Activated naive CD8-positive, alpha-beta T cell treated with anti-CD3 and anti-CD28 coated beads for 36 hours (primary cell): ENCODE measurements around the gene SUPT16H. TPM values are rescaled to one million over a fixed set of nuclear protein-coding genes. Genes with fewer than 3 reads are reported as not detected.
A peak's percentile ranks its signal among the peaks of the same experiment; 100 is the strongest.

Source experiments
- DNase-seq: peaks from one replicate; pipeline ENCODE4 v3.0.0; 2021
- H3K27ac Mint-ChIP-seq: one replicate; pipeline ENCODE4 v1.8.0; 2022; ENCODE audit warnings: mild to moderate bottlenecking, moderate library complexity, mixed read lengths
- H3K27me3 Mint-ChIP-seq: one replicate; pipeline ENCODE4 v1.8.0; 2022; ENCODE audit warnings: mild to moderate bottlenecking, mixed read lengths
- H3K36me3 Mint-ChIP-seq: one replicate; pipeline ENCODE4 v1.8.0; 2021; ENCODE audit warnings: mild to moderate bottlenecking, mixed read lengths
- H3K4me1 Mint-ChIP-seq: one replicate; pipeline ENCODE4 v1.8.0; 2021; ENCODE audit warnings: mixed read lengths
- H3K4me3 Mint-ChIP-seq: one replicate; pipeline ENCODE4 v1.8.0; 2022; ENCODE audit warnings: mild to moderate bottlenecking, moderate library complexity, mixed read lengths
- H3K9me3 Mint-ChIP-seq: one replicate; pipeline ENCODE4 v1.8.0; 2022; ENCODE audit warnings: mixed read lengths
- total RNA-seq, 2 experiments: library from RNA; stranded (reverse); gene quantifications; one replicate each; pipeline ENCODE4 v1.2.3, GENCODE V29; 2021

SUPT16H gene
- 100 to 1,000 TPM; 218 to 221 TPM for total RNA-seq

DNA sequence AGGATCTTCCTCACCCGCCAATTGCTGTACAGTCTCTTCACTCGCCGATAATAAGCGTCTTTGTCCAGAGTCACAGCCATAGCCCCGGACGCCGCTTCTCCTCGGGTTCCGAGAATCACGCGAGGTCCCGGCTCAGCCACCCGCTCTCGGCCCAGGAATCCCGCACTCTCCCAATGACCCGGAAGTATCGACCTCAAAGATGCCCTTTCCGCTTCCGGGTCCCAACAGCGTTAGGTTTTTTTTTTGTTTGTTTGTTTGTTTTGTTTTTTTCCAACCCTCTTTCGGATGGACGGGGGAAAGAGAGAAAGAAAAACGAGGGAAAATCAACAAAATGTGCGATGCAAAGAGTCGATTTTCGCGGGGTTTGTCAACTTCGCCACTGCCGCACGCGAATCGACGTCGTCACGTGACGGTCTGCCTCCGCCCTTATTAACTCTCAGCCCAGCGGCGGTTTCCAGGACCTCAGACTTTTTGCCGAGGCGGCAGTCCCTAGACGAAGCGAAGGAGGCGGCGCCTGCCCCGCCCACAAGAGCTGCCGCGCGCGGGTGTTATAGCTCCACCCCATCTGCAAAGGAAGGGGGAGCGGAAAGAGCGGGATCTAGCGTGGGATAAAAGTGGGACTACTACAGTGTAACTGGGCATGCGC, at the start of gene SUPT16H:
Gene SUPT16H, minus strand, starts transcription at position 172 of the 646 bp plus-strand sequence. Its CDS starts 92 bp downstream, at position 80.
- no peaks in the 10 kb centered on the region for H3K9me3 Mint-ChIP-seq
- peak within 1 kb of the TSS; percentile 99 for H3K4me3 Mint-ChIP-seq
- peak; percentile 96 for DNase-seq
- peaks cover 38% of the 10 kb centered on the region for H3K4me1 Mint-ChIP-seq
- H3K27me3 Mint-ChIP-seq, result no peaks in the 10 kb centered on the region
- H3K27ac Mint-ChIP-seq, result peak within 1 kb of the TSS; percentile 99
- H3K36me3 Mint-ChIP-seq, result peaks cover 38% of the 10 kb centered on the region

DNA sequence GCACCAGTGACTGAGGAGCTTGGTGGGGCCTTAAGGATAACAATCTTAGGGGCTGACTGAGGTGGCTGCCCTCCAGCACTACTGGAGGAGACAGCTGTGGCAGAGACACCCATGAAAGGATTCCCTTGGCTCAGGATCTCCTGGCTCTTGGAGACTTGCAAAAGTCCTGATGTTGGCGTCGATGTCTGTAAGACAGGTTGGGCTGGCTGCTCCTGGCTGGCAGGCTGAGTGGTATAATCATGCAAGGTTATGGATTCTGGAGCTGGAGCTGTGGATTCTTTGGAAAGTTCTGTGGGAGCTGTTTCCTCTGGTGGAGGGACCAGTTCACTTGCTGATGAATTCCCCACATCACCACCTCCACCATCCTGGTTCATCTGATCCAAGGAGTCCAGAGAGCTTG, 47.3 kb upstream of the SUPT16H start:
- H3K4me1 Mint-ChIP-seq, result peaks cover 32% of the 10 kb centered on the region
- no peak overlapping the region for H3K27ac Mint-ChIP-seq
- no peak for DNase-seq
- H3K27me3 Mint-ChIP-seq, result no peaks in the 10 kb centered on the region
- peaks cover 27% of the 10 kb centered on the region for H3K36me3 Mint-ChIP-seq
- no peaks in the 10 kb centered on the region for H3K9me3 Mint-ChIP-seq
- H3K4me3 Mint-ChIP-seq, result no peak overlapping the region

DNA sequence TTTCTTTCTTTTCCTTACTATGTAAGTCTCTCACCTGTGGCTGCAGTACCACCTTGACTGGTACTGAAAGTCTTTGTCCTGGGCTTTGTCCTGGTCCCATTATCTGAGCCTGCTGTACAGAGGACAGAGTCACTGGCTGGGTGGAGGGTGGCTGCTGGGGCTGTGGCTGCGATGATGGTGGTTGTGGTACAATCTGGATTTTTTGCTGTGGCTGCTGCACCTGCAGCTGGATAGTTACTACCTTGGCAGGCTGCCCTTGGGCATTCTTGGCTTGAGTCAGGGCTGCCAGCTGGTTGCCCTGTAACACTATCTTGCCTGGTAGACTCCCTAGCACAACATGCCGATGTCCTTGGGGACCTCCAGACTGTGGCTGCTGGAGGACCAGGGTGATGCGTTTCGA, 45.1 kb upstream of the SUPT16H start:
- Mint-ChIP-seq H3K4me1 (peaks cover 14% of the 10 kb centered on the region), H3K36me3 (peaks cover 29% of the 10 kb centered on the region), H3K9me3 (no peaks in the 10 kb centered on the region), H3K27me3 (no peaks in the 10 kb centered on the region), H3K27ac (peak overlapping the region; percentile 58), H3K4me3 (no peak overlapping the region)
- DNase-seq, result no peak

DNA sequence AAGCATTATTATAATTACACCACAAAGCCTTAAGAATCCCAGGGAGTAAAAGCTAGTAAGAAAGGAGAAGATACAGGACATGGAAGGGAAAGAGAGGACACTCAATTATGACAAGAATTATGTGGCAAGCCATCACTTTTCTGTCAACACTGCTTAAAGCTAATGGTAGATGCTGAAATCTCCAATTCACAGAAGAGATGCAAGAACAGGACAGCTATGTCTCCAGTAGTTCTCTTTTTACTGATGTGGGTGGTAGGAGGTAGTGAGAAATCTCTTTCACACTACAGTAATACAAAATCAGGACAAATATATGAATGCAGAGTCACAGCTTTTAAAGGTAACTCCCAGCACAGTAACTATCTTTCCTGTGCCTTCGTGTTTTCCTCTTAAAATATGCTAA, 42.9 kb upstream of the SUPT16H start:
- DNase-seq, result no peak
- Mint-ChIP-seq H3K36me3 (peaks cover 30% of the 10 kb centered on the region), H3K27ac (no peak overlapping the region), H3K4me1 (peaks cover 7% of the 10 kb centered on the region), H3K27me3 (no peaks in the 10 kb centered on the region), H3K9me3 (no peaks in the 10 kb centered on the region), H3K4me3 (no peak overlapping the region)

DNA sequence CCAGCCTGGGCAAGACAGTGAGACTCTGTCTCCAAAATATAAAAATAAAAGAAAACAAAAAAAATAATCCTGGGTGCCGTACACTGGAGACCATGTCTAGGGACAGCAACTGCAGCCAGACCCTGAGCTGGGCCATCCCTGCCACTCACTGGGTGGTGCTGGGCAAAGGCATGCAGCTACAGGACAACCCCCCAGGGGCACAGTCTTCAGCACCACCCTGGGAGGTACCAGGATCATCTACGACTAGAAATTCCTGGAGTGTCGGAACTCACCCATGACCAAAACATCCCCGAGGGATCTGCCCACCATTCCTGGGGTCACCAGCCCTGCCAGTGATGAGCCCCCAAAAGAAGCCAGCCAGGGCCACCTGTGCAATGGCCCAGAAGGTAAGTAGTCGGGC, 35.7 kb upstream of the SUPT16H start:
- no peaks in the 10 kb centered on the region for H3K9me3 Mint-ChIP-seq
- H3K4me1 Mint-ChIP-seq, result peaks cover 5% of the 10 kb centered on the region
- no peak overlapping the region for H3K4me3 Mint-ChIP-seq
- DNase-seq, result no peak
- peaks cover 23% of the 10 kb centered on the region for H3K36me3 Mint-ChIP-seq
- H3K27ac Mint-ChIP-seq, result no peak overlapping the region
- H3K27me3 Mint-ChIP-seq, result no peaks in the 10 kb centered on the region

DNA sequence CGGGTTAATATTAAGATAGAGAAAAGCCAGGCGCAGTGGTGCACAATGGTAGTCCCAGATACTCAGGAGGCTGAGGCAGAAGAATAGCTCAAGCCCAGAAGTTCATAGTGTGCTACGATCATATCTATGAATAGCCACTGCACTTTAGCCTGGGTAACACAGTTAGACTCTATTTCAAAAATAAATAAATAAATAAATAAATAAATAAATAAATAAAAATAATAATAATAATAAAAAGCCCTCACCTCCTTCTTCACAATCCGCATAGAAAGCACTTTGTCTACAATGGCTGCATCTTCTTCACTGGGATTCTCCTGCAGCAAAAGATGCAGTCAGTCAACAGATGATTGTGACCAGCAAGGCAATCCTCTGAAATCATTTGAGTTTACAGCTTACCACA, 31.5 kb upstream of the SUPT16H start:
- Mint-ChIP-seq H3K4me3 (no peak overlapping the region), H3K9me3 (no peaks in the 10 kb centered on the region), H3K27me3 (no peaks in the 10 kb centered on the region), H3K27ac (peak overlapping the region; percentile 58), H3K4me1 (peaks cover 17% of the 10 kb centered on the region), H3K36me3 (peaks cover 33% of the 10 kb centered on the region)
- no peak for DNase-seq

DNA sequence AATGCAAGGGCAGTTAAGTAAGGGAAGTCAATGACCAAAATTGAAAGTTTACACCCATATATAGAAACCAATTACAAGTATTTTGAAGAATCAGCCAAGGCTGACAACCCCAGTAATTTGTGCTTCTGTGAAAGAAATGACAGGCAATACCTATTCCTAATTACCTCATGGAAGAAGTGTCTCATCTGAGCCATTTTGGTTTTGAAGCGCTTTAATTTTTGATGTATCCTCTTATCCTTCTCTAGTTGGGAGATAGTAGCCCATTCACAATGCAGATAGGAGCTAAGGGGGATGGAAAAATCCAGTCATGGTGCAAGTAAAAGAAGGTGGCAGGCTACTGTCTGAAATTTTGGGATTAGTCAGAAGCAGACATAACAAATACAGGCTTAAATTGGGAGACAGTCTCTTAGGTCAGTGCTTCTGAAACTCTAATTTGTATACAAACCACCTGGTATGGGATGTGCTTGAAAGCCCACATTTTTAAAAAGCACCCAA, 30.4 kb upstream of the SUPT16H start:
- no peak for DNase-seq
- H3K4me3 Mint-ChIP-seq, result no peak overlapping the region
- peaks cover 21% of the 10 kb centered on the region for H3K4me1 Mint-ChIP-seq
- peak overlapping the region; percentile 93 for H3K27ac Mint-ChIP-seq
- H3K27me3 Mint-ChIP-seq, result no peaks in the 10 kb centered on the region
- no peaks in the 10 kb centered on the region for H3K9me3 Mint-ChIP-seq
- H3K36me3 Mint-ChIP-seq, result peaks cover 29% of the 10 kb centered on the region

DNA sequence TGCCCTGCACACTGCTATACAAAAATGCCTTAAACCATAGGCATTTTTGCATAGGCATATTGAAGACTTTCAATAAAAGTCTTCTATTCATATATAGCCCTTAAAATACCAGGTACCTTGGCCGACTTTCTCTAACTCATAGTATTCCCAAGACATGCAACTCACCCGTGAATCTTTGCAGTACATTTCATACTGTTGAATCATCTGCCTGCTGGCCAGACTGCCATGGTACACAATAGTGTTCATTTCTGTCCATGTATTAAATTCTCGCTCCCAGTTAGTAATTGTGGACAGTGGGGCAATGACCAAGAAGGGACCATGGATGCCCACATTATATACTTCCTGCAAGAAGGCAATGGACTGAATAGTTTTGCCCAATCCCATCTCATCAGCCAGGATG, 24.3 kb upstream of the SUPT16H start:
- DNase-seq, result no peak
- no peak overlapping the region for H3K27ac Mint-ChIP-seq
- H3K27me3 Mint-ChIP-seq, result no peaks in the 10 kb centered on the region
- H3K9me3 Mint-ChIP-seq, result no peaks in the 10 kb centered on the region
- H3K4me1 Mint-ChIP-seq, result peaks cover 6% of the 10 kb centered on the region
- peaks cover 30% of the 10 kb centered on the region for H3K36me3 Mint-ChIP-seq
- no peak overlapping the region for H3K4me3 Mint-ChIP-seq

DNA sequence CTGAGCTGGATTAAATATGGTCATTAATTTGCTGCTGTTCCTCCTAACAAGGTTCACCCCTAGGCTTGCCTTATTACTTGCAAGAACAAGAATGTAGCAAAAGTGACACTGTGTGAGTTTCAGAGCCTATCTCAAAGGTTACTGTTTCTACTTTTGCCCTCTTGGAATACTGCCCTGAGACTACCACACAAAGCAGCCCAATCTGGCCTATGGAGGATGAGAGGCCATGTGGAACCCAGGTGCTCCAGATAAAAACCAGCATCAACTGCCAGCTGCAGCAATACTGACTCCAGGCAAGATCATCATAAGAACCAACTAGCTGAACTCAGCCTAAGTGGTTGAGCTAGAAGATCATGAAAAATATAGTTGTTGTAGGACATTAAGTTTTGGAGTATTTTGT, 22.4 kb upstream of the SUPT16H start:
- Mint-ChIP-seq H3K27me3 (no peaks in the 10 kb centered on the region), H3K4me3 (no peak overlapping the region), H3K36me3 (peaks cover 32% of the 10 kb centered on the region), H3K4me1 (peaks cover 6% of the 10 kb centered on the region), H3K9me3 (no peaks in the 10 kb centered on the region), H3K27ac (no peak overlapping the region)
- DNase-seq, result no peak

DNA sequence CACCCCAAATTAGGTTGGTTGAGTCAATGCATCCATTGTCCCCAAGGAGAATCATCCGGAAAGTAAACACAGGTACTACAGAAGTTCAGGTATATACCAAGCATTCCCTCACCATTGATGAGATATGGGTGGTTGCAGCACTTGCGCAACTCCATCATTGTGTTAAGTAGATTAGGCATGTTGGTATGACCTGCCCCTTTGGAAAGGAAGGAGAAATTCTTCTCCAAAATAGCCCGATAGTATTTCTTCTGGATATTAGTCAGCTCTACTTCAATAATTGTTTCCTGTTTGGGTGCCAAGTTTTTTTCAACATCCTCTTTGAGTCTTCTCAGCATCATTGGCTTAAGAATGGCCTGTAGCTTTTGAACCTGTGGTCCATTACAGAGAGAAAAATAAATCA, 21.3 kb upstream of the SUPT16H start:
- peaks cover 1% of the 10 kb centered on the region for H3K4me1 Mint-ChIP-seq
- no peak overlapping the region for H3K27ac Mint-ChIP-seq
- peaks cover 37% of the 10 kb centered on the region for H3K36me3 Mint-ChIP-seq
- no peaks in the 10 kb centered on the region for H3K27me3 Mint-ChIP-seq
- H3K9me3 Mint-ChIP-seq, result no peaks in the 10 kb centered on the region
- DNase-seq, result no peak
- no peak overlapping the region for H3K4me3 Mint-ChIP-seq

DNA sequence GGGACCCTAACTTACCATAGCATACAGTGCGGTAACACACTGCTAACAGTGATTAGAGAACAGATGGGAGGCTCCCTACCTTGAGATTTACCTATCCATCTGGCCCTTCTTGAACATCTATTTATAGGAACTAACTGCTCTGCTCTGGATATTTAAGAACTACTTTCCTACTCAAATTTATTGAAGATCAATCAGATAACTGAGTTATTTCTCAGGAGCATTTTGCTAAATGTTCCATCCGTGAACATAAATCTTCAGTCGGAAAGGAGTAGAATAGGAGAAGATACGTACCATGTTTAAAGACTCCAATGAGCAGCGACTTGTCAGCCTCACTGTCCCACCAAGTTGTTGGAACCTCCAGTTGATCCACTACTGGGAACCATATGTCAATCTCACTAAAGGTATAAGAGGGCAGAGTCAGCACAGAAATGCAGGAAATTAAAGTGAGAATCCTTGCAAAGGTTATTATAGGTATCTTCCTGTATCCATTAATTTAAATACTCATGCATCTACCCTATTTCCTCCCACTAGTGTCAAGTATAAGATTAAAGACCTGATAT, 15.6 kb upstream of the SUPT16H start:
- no peak for DNase-seq
- H3K9me3 Mint-ChIP-seq, result no peaks in the 10 kb centered on the region
- H3K36me3 Mint-ChIP-seq, result peaks cover 22% of the 10 kb centered on the region
- no peaks in the 10 kb centered on the region for H3K4me1 Mint-ChIP-seq
- H3K27ac Mint-ChIP-seq, result peak overlapping the region; percentile 45
- no peaks in the 10 kb centered on the region for H3K27me3 Mint-ChIP-seq
- no peak overlapping the region for H3K4me3 Mint-ChIP-seq

DNA sequence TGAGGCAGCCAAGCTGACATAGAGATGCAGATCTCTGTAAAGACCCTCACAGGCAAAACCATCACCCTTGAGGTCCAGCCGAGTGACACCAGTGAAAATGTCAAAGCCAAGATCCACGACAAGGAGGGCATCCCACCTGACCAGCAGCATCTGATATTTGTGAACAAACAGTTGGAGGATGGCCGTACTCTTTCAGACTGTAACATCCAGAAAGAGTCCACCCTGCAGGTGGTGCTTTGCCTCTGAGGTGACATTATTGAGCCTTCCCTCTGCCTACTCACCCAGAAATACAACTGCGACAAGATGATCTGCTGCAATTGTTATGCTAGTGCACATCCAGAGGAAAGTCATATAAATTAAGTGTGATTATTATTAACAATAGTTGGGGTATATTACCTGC, 15.1 kb upstream of the SUPT16H start:
- Mint-ChIP-seq H3K36me3 (peaks cover 26% of the 10 kb centered on the region), H3K27me3 (no peaks in the 10 kb centered on the region), H3K27ac (peak overlapping the region; percentile 12), H3K4me3 (no peak overlapping the region), H3K9me3 (no peaks in the 10 kb centered on the region), H3K4me1 (no peaks in the 10 kb centered on the region)
- DNase-seq, result no peak

DNA sequence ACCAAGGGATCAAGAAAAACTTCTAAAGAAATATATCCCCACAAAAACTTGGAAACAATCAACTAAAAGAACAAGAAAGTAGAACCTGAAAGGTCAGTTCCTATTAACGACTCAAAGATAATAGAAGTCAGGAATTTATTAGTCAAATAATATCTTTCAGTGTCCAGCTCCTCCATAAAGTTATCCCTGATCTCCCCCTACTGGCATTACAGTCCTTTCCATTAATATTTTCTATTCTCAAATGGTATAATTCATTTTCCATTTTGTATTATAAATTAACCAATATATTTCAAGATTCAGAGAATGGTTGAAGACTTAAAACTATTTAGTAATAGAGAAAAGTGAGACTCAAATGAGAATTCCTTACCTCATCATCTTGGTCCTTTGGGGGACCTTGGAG, 11.6 kb upstream of the SUPT16H start:
- H3K36me3 Mint-ChIP-seq, result peaks cover 24% of the 10 kb centered on the region
- H3K27me3 Mint-ChIP-seq, result no peaks in the 10 kb centered on the region
- no peaks in the 10 kb centered on the region for H3K9me3 Mint-ChIP-seq
- no peak for DNase-seq
- H3K4me1 Mint-ChIP-seq, result no peaks in the 10 kb centered on the region
- H3K4me3 Mint-ChIP-seq, result no peak overlapping the region
- H3K27ac Mint-ChIP-seq, result no peak overlapping the region

DNA sequence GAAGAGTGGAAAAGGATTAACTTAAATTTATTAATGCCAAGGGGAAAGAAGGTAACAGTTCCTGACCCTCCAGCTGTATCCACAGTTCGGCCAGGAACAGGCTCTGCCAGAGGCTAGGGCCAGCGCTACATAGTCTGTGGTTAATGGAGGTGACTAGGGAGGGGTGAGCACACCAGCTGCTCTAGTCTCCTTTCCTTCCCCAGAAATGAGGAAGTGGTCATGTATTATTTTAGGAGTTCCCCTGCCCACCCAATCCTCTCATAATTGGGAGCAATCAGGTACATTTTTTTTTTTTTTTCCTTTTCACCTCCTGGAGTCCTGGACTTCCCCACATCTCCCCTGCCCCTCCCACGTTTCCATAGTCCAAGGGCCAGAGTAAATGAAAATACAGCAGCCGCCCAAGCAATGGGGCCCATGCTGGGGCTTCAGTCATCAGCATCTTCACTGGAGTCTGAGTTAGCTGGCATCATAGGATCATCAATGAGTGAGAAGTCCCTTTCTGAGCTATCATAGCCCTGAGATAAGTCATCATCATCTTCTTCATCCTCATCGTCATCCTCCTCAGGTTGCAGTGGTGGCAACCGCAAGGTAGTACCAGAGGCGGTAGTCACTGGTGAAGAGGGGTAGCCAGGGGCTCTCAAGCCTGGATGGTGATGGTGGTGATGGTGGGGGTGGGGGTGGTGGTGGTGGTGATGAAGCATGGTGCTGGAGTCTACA, 1.5 kb upstream of the SUPT16H start:
- peak; percentile 10 for DNase-seq

DNA sequence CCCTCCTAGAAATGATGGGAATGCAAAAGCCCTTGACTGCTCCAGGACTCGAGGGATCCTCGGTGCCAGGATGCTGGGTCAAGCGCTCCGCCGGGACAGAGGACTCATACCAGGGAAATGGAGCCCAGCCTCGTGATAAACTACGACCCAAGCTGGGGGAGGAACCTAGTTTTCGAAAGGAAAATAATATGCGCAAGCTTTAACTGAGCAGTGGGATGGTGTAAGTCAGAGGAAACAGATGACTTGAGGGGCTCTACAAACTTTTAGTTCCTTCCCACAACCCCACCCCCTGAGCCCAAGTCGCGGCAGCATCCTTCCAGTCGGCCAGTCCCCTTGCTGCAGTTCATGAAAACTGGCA, 654 bp upstream of the SUPT16H start:
- Mint-ChIP-seq H3K27me3 (no peaks in the 10 kb centered on the region), H3K4me1 (peaks cover 33% of the 10 kb centered on the region), H3K9me3 (no peaks in the 10 kb centered on the region), H3K36me3 (peaks cover 36% of the 10 kb centered on the region), H3K4me3 (peak overlapping the region; percentile 99), H3K27ac (peak overlapping the region; percentile 99)
- no peak for DNase-seq

More for the DNA sequence above, 1.5 kb upstream of the SUPT16H start:
- no peaks in the 10 kb centered on the region for H3K9me3 Mint-ChIP-seq
- peaks cover 29% of the 10 kb centered on the region for H3K4me1 Mint-ChIP-seq
- peak overlapping the region; percentile 99 for H3K4me3 Mint-ChIP-seq
- H3K36me3 Mint-ChIP-seq, result peaks cover 34% of the 10 kb centered on the region
- peak overlapping the region; percentile 99 for H3K27ac Mint-ChIP-seq
- H3K27me3 Mint-ChIP-seq, result no peaks in the 10 kb centered on the region
